ENCODE measurements around the gene FAM25C. TPM values are rescaled to one million over a fixed set of nuclear protein-coding genes. Genes with fewer than 3 reads are reported as not detected.
"Not testable (repeated sequence)": the region's sequence is repeated elsewhere in the genome, so short reads cannot be mapped to it uniquely, and the experiment has no call there.

The FAM25C gene
- total and polyA plus RNA-seq, 2 of the 4 experiments (the other 2 are of a cell fraction): not detected

DNA sequence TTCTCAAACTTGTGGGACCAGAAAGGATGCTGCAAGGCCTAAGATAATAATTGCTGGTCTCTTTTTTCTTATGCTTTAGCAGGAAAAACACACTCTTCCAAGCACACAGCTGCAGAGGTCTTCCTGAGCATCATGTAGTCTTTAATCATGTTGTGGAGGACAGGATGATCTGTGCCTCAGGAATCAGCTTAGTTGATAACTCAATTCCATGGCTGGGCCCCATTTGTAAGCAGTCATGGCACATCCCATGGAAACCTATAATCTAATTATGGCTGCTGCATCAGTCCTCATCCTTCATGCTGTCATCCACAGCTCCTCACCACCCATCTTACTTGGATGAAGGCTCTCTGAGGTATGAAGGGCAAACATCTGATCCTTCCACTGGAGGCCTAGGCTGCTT, 26.5 kb downstream of the FAM25C start:
- H2BK15ac ChIP-seq (ENCODE audit: low read depth, low read length); H3K27ac ChIP-seq (ENCODE audit: insufficient read depth, low read length); H3K14ac ChIP-seq (replicated peaks; ENCODE audit: low read depth, low read length); BruUV-seq (replicated peaks); dilution Hi-C loops (cut with HindIII; ENCODE audit: low sequenced_read_pairs, unreplicated experiment); H4K5ac ChIP-seq (ENCODE audit: low read depth, low read length); H3K4me2 ChIP-seq (ENCODE audit: low read depth, low read length); H3K79me1 ChIP-seq (ENCODE audit: low read depth in 1 of 2, low read length in 2 of 2); H3K4ac ChIP-seq (ENCODE audit: low read depth, low read length); ATAC-seq (ENCODE audit: low read depth); H2BK5ac ChIP-seq (ENCODE audit: low read depth, low read length, poor library complexity, severe bottlenecking); H4K20me1 ChIP-seq (ENCODE audit: insufficient read depth, low read length); intact Hi-C loops (cut with micrococcal nuclease); H3K9ac ChIP-seq (ENCODE audit: low read depth, low read length); H2AFZ ChIP-seq (replicated peaks; ENCODE audit: low read length, poor library complexity); DNase-seq; H4K8ac ChIP-seq (ENCODE audit: low read depth in 2 of 2, low read length in 2 of 2); H3K4me1 ChIP-seq (ENCODE audit: control insufficient read depth, insufficient read depth, low read length); H3K4me3 ChIP-seq (ENCODE audit: insufficient read depth, low read depth, low read length); POLR2A ChIA-PET (ENCODE audit: unreplicated experiment); H2BK20ac ChIP-seq (ENCODE audit: low read depth, low read length); H4K91ac ChIP-seq (ENCODE audit: insufficient read depth, low read depth, low read length); H3K18ac ChIP-seq (ENCODE audit: low read depth, low read length); in situ Hi-C loops (cut with MboI; ENCODE audit: low sequenced_read_pairs); H3K9me1 ChIP-seq (ENCODE audit: insufficient read depth, low read length); H2AK9ac ChIP-seq (replicated peaks; ENCODE audit: low read depth, low read length, poor library complexity); H3K27me3 ChIP-seq (ENCODE audit: control insufficient read depth, insufficient read depth, low read length); CTCF ChIA-PET; H3K36me3 ChIP-seq (ENCODE audit: control insufficient read depth, insufficient read depth, low read length); H3K9me3 ChIP-seq (ENCODE audit: control insufficient read depth, insufficient read depth, low read length); H3K23ac ChIP-seq (ENCODE audit: low read depth, low read length); H3K56ac ChIP-seq (ENCODE audit: extremely low read depth, insufficient read depth, low read length); H2AK5ac ChIP-seq (ENCODE audit: low read depth, low read length); H2BK120ac ChIP-seq (ENCODE audit: low read depth, low read length): not testable (repeated sequence)

- in situ Hi-C loops (cut with MboI; ENCODE audit: low sequenced_read_pairs): not testable (repeated sequence)
Measured at GRCh38 chr10:47972077-47972476, 27.5 kb downstream of the FAM25C start.

More at GRCh38 chr10:47972077-47972476, 27.5 kb downstream of the FAM25C start:
- ATAC-seq (ENCODE audit: low read depth); H3K4ac ChIP-seq (ENCODE audit: low read depth, low read length); H3K18ac ChIP-seq (ENCODE audit: low read depth, low read length); H3K4me1 ChIP-seq (ENCODE audit: control insufficient read depth, insufficient read depth, low read length); H3K4me3 ChIP-seq (ENCODE audit: insufficient read depth, low read depth, low read length); H3K36me3 ChIP-seq (ENCODE audit: control insufficient read depth, insufficient read depth, low read length); H3K79me1 ChIP-seq (ENCODE audit: low read depth in 1 of 2, low read length in 2 of 2); DNase-seq; H3K23ac ChIP-seq (ENCODE audit: low read depth, low read length); H4K5ac ChIP-seq (ENCODE audit: low read depth, low read length); H2BK5ac ChIP-seq (ENCODE audit: low read depth, low read length, poor library complexity, severe bottlenecking); H2AK5ac ChIP-seq (ENCODE audit: low read depth, low read length); intact Hi-C loops (cut with micrococcal nuclease); H3K4me2 ChIP-seq (ENCODE audit: low read depth, low read length); H3K9me1 ChIP-seq (ENCODE audit: insufficient read depth, low read length); H2BK15ac ChIP-seq (ENCODE audit: low read depth, low read length); dilution Hi-C loops (cut with HindIII; ENCODE audit: low sequenced_read_pairs, unreplicated experiment); H3K9ac ChIP-seq (ENCODE audit: low read depth, low read length); H3K14ac ChIP-seq (replicated peaks; ENCODE audit: low read depth, low read length); H3K9me3 ChIP-seq (ENCODE audit: control insufficient read depth, insufficient read depth, low read length); H2BK120ac ChIP-seq (ENCODE audit: low read depth, low read length); H4K8ac ChIP-seq (ENCODE audit: low read depth in 2 of 2, low read length in 2 of 2); CTCF ChIA-PET; H2BK20ac ChIP-seq (ENCODE audit: low read depth, low read length); BruUV-seq (replicated peaks); H3K27me3 ChIP-seq (ENCODE audit: control insufficient read depth, insufficient read depth, low read length); H2AK9ac ChIP-seq (replicated peaks; ENCODE audit: low read depth, low read length, poor library complexity); H4K91ac ChIP-seq (ENCODE audit: insufficient read depth, low read depth, low read length); H3K27ac ChIP-seq (ENCODE audit: insufficient read depth, low read length); H2AFZ ChIP-seq (replicated peaks; ENCODE audit: low read length, poor library complexity); H4K20me1 ChIP-seq (ENCODE audit: insufficient read depth, low read length); H3K56ac ChIP-seq (ENCODE audit: extremely low read depth, insufficient read depth, low read length); POLR2A ChIA-PET (ENCODE audit: unreplicated experiment): not testable (repeated sequence)
- no CpG with 5 or more reads among the region's 2 CpGs for WGBS, 2 experiments (ENCODE audit: extremely low coverage in 2 of 2, insufficient read length in 1 of 2)

Data from IMR-90 (cell line).